ENCODE measurements around the gene AFAP1.

The AFAP1 gene

GRCh38 chr4:7843831-7844593 lies 95.6 kb downstream of the AFAP1 start:
- Histone ChIP-seq H3K9me3 (ENCODE audit: control insufficient read depth, insufficient read depth, low read depth, low read length) (no peaks in the 10 kb centered on the region), H3K4me3 (ENCODE audit: low read depth, low read length) (no peak overlapping the region), H3K27ac (ENCODE audit: extremely low read depth, low read depth, low read length) (no peak overlapping the region), H3K36me3 (ENCODE audit: control insufficient read depth in 2 of 2, insufficient read depth in 1 of 2, low read length in 2 of 2) (peaks cover 0 to 5% of the 10 kb centered on the region in 2 experiments; a peak in 1 of 3 replicates), H3K4me1 (ENCODE audit: control insufficient read depth, insufficient read depth, low read length) (no peaks in the 10 kb centered on the region)
- ChIA-PET CTCF (interaction anchor here (0.6 to 3.0 kb wide), 17 partner anchors 12 to 314 kb away, joined by 3 to 24 read pairs (median 3); partner anchors contain the start of gene ABLIM2), POLR2A (no interaction called here)
- TF ChIP-seq, protein P1, sequence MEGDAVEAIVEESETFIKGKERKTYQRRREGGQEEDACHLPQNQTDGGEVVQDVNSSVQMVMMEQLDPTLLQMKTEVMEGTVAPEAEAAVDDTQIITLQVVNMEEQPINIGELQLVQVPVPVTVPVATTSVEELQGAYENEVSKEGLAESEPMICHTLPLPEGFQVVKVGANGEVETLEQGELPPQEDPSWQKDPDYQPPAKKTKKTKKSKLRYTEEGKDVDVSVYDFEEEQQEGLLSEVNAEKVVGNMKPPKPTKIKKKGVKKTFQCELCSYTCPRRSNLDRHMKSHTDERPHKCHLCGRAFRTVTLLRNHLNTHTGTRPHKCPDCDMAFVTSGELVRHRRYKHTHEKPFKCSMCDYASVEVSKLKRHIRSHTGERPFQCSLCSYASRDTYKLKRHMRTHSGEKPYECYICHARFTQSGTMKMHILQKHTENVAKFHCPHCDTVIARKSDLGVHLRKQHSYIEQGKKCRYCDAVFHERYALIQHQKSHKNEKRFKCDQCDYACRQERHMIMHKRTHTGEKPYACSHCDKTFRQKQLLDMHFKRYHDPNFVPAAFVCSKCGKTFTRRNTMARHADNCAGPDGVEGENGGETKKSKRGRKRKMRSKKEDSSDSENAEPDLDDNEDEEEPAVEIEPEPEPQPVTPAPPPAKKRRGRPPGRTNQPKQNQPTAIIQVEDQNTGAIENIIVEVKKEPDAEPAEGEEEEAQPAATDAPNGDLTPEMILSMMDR (tag by site-specific recombination; IDR thresholded peaks at IDR 0.05): peak; percentile 26; the same call in 1 of the 2 replicates
- no peak for TF ChIP-seq ZNF354C (tag by site-specific recombination; IDR thresholded peaks at IDR 0.05; ENCODE audit: borderline replicate concordance, low read depth)

GRCh38 chr4:7842384-7843279 lies 97.0 kb downstream of the AFAP1 start:
- CTCF ChIA-PET: interaction anchor here (0.5 to 1.5 kb wide), 4 partner anchors 36 to 197 kb away, joined by 3 to 4 read pairs (median 3); no protein-coding TSS in a partner anchor
- H3K4me3 ChIP-seq (ENCODE audit: low read depth, low read length): no peak overlapping the region
- H3K36me3 ChIP-seq (ENCODE audit: control insufficient read depth in 2 of 2, insufficient read depth in 1 of 2, low read length in 2 of 2): peaks cover 0 to 5% of the 10 kb centered on the region in 2 experiments; a peak in 1 of 3 replicates
- H3K27ac ChIP-seq (ENCODE audit: extremely low read depth, low read depth, low read length): no peak overlapping the region
- no peaks in the 10 kb centered on the region for H3K9me3 ChIP-seq (ENCODE audit: control insufficient read depth, insufficient read depth, low read depth, low read length)
- POLR2A ChIA-PET: no interaction called here
- TF ChIP-seq ZNF777 (tag by site-specific recombination; IDR thresholded peaks at IDR 0.05; ENCODE audit: borderline replicate concordance) (no peak), KLF9 (tag by site-specific recombination; IDR thresholded peaks at IDR 0.05; ENCODE audit: low read depth) (no peak)
- TF ChIP-seq, protein P2, sequence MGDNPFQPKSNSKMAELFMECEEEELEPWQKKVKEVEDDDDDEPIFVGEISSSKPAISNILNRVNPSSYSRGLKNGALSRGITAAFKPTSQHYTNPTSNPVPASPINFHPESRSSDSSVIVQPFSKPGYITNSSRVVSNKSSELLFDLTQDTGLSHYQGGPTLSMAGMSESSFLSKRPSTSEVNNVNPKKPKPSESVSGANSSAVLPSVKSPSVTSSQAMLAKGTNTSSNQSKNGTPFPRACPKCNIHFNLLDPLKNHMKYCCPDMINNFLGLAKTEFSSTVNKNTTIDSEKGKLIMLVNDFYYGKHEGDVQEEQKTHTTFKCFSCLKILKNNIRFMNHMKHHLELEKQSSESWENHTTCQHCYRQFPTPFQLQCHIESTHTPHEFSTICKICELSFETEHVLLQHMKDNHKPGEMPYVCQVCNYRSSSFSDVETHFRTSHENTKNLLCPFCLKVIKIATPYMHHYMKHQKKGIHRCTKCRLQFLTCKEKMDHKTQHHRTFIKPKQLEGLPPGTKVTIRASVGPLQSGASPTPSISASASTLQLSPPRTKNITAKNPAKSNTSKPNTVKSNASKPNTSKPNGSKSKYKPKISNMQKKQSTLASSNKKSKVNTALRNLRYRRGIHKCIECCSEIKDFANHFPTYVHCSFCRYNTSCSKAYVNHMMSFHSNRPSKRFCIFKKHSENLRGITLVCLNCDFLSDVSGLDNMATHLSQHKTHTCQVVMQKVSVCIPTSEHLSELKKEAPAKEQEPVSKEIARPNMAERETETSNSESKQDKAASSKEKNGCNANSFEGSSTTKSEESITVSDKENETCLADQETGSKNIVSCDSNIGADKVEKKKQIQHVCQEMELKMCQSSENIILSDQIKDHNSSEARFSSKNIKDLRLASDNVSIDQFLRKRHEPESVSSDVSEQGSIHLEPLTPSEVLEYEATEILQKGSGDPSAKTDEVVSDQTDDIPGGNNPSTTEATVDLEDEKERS (tag by site-specific recombination; IDR thresholded peaks at IDR 0.05): no peak
- H3K4me1 ChIP-seq (ENCODE audit: control insufficient read depth, insufficient read depth, low read length): no peaks in the 10 kb centered on the region

GRCh38 chr4:7841894-7842293 lies 97.8 kb downstream of the AFAP1 start:
- Histone ChIP-seq H3K27ac (ENCODE audit: extremely low read depth, low read depth, low read length) (no peak overlapping the region), H3K9me3 (ENCODE audit: control insufficient read depth, insufficient read depth, low read depth, low read length) (no peaks in the 10 kb centered on the region), H3K36me3 (ENCODE audit: control insufficient read depth in 2 of 2, insufficient read depth in 1 of 2, low read length in 2 of 2) (peaks cover 0 to 5% of the 10 kb centered on the region in 2 experiments; a peak in 1 of 3 replicates), H3K4me1 (ENCODE audit: control insufficient read depth, insufficient read depth, low read length) (no peaks in the 10 kb centered on the region), H3K4me3 (ENCODE audit: low read depth, low read length) (no peak overlapping the region)
- CTCF ChIA-PET: interaction anchor here (1.1 kb wide), 1 partner anchor 38 kb away, joined by 6 read pairs; no protein-coding TSS in a partner anchor
- POLR2A ChIA-PET: no interaction called here
- TF ChIP-seq, protein P3, sequence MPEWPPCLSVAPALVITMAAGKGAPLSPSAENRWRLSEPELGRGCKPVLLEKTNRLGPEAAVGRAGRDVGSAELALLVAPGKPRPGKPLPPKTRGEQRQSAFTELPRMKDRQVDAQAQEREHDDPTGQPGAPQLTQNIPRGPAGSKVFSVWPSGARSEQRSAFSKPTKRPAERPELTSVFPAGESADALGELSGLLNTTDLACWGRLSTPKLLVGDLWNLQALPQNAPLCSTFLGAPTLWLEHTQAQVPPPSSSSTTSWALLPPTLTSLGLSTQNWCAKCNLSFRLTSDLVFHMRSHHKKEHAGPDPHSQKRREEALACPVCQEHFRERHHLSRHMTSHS (tag by site-specific recombination; IDR thresholded peaks at IDR 0.05): no peak
- TF ChIP-seq ZNF24 (tag by site-specific recombination; IDR thresholded peaks at IDR 0.05): no peak
- TF ChIP-seq ZNF670 (tag by site-specific recombination; IDR thresholded peaks at IDR 0.05; ENCODE audit: low read depth): no peak
- no peak for TF ChIP-seq HOXA7 (CRISPR knock-in tag; IDR thresholded peaks at IDR 0.05; ENCODE audit: borderline replicate concordance)
